ENCODE results near the gene DPM3. TPM values are rescaled to one million over a fixed set of nuclear protein-coding genes. Genes with fewer than 3 reads are reported as not detected.
A peak's percentile ranks its signal among the peaks of the same experiment; 100 is the strongest.

Gene DPM3
- total RNA-seq, 1 donor from 2014 or later = 28.6 TPM

DNA sequence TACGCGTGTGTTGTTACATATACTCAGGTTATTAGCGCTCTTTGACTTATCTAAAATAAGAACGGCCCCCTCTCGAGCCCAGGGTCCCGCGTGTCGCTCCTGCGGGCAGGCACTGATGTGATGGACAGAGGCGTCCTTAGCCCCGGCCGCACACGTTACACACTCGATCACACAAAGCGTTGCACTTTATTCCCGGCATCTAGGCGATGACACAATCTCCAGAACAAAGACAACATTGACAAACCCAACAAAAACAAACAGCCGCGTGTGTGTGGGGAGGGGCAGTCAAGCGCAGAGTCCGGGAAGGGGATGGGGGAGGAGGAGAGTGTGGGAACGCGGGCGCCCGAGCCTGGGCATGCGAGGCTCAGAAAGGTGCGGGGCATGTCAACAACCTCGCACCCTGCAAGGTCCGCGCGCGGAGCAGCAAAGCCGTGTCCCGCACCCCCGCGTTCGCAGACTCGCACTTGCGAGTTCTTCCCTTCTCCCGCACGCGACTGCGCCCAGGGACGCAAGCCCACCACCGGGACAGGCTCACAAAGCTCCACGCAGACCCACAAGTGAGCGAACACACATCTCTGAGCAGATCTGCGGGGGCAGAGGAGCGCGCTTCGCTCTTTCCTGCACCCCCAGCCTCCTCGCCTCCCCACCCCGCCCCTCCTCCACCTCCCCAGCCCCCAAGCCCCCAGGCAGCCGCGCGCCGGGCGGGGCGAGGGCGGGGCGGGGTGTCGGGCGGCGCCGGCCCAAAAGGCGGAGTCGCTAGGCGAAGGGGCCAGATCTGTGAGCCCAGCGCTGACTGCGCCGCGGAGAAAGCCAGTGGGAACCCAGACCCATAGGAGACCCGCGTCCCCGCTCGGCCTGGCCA, 13.0 kb downstream of the DPM3 start, which contains the start of gene EFNA1:
TSS of gene EFNA1 (plus strand) at position 772 of the 862 bp plus-strand sequence. CDS start 102 bp downstream, outside the sequence.
- H3K4me3 ChIP-seq (ENCODE audit: low read depth, low read length) = peak within 1 kb of the TSS; percentile 87
- TF ChIP-seq, protein P1, sequence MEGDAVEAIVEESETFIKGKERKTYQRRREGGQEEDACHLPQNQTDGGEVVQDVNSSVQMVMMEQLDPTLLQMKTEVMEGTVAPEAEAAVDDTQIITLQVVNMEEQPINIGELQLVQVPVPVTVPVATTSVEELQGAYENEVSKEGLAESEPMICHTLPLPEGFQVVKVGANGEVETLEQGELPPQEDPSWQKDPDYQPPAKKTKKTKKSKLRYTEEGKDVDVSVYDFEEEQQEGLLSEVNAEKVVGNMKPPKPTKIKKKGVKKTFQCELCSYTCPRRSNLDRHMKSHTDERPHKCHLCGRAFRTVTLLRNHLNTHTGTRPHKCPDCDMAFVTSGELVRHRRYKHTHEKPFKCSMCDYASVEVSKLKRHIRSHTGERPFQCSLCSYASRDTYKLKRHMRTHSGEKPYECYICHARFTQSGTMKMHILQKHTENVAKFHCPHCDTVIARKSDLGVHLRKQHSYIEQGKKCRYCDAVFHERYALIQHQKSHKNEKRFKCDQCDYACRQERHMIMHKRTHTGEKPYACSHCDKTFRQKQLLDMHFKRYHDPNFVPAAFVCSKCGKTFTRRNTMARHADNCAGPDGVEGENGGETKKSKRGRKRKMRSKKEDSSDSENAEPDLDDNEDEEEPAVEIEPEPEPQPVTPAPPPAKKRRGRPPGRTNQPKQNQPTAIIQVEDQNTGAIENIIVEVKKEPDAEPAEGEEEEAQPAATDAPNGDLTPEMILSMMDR (conservative IDR thresholded peaks at IDR 0.05; ENCODE audit: low read depth, low read length) = no peak
- peak; percentile 85 for DNase-seq (ENCODE audit: low read depth)

DNA sequence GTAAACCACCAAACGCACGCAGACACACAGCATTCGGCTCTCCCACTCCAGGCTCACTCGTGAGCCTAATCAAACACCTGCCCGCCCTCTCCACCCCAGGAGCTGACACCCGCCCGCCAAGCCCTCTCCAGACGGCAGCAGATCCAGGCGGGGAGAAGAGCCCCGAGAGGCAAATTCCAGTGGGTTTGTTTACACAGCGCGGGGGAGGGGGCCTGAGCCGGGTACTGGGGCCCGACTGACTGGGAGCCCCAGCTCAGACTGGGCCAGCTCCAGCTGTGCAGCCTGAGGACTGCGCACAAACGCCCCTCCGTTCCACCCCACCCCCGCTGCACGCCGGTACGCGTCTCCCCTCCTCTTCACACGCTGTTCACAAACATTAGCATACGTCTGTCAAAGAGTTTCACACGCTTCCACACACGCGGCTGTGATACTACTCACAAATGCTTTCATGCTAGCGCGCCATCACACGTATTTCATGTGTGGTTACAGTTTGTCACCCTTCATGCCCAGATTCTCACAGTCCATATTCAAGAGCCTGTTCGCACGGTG, 13.7 kb downstream of the DPM3 start:
- H3K4me3 ChIP-seq (ENCODE audit: low read depth, low read length) = peak overlapping the region; percentile 87
- DNase-seq (ENCODE audit: low read depth) = no peak
- TF ChIP-seq, protein P1 (conservative IDR thresholded peaks at IDR 0.05; ENCODE audit: low read depth, low read length) = no peak

DNA sequence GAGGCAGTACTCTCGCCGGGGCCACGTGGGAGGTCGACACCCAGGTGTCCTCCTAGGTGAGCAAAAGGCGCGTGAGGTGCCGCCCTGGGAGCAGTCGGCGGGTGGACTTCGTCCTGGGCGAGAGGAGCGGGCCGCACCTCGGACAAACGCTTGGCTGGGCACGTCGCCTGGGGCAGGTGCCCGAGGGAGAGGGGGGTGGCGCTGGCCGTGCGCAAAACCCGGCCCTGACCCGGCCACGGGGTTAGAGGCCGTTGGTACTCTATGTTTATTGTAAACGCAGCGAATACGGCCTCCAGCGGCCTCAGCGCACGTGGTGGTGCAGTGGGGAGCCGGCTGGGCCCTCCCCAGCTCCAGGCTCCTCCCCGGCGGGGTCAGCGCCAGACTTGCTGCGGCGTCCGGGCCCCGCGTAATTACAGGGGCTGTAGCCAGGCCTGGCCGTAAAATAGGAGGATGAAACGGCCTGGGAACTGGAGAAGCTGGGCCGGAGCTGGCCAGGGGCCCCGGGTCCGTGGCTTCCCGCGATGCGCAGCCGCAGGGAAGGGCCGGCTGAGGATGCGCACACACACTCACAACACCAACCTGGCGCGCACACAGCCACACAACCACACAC, 14.3 kb downstream of the DPM3 start:
- no peak for DNase-seq (ENCODE audit: low read depth)
- TF ChIP-seq, protein P1 (conservative IDR thresholded peaks at IDR 0.05; ENCODE audit: low read depth, low read length) = no peak
- H3K4me3 ChIP-seq (ENCODE audit: low read depth, low read length) = peak overlapping the region; percentile 87

DNA sequence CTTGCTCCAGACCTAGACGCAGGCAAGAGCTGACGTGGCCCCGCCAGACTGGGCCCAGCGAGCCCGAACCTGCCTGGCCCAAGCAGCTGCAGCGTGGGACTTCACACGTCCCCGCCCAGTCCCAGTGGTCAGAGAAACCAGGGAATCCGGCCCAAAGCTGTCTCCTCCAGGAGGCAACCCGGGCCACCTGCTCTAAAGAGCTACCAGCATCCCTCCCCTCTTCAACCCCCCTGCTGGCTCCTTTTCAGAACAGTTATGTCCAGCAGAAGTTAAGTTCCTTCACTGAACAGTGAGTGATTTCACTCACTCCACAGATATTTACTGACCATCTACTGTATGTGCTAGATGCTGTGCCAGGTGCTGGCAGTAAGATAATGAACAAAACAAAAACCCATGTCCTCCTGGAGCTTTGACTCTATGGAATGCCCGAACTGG, 14.8 kb downstream of the DPM3 start:
- no peak overlapping the region for H3K4me3 ChIP-seq (ENCODE audit: low read depth, low read length)
- DNase-seq (ENCODE audit: low read depth) = no peak

GRCh38 chr1:155124503-155125463, 15.5 kb downstream of the DPM3 start:
- TF ChIP-seq, protein P1 (conservative IDR thresholded peaks at IDR 0.05; ENCODE audit: low read depth, low read length) = no peak
- DNase-seq (ENCODE audit: low read depth) = no peak
- no peak overlapping the region for H3K4me3 ChIP-seq (ENCODE audit: low read depth, low read length)

More for the DNA sequence above, 14.8 kb downstream of the DPM3 start:
- TF ChIP-seq, protein P1 (conservative IDR thresholded peaks at IDR 0.05; ENCODE audit: low read depth, low read length) = peak; percentile 22

DNA sequence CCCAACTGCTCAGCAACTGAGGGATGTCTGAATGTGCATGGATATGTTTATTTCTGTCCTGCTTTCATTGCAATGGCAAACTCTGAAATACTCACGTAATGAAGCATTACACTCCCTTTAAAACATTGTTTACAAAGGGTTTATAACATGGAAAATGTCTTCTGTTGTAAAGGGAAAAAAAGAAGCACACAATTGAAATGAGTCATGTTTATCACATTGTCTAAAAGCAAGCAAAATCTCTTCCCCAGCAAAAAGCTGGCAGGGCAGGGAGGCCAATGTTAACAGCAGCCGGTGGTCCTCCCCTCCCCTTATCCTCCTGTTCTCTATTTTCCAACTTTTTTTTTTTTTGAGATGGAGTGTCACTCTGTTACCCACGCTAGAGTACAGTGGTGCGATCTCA, 16.5 kb downstream of the DPM3 start:
- no peak overlapping the region for H3K4me3 ChIP-seq (ENCODE audit: low read depth, low read length)
- no peak for DNase-seq (ENCODE audit: low read depth)
- TF ChIP-seq, protein P1 (conservative IDR thresholded peaks at IDR 0.05; ENCODE audit: low read depth, low read length) = no peak

All from epithelial cell of proximal tubule (primary cell).